Endodermal cell (in vitro differentiated cells): ENCODE data around the gene CMIP. TPM values are rescaled to one million over a fixed set of nuclear protein-coding genes. Genes with fewer than 3 reads are reported as not detected.

ENCODE experiments used
- DNase-seq: peaks from one replicate; pipeline ENCODE4 v3.0.0-alpha.2; 2017
- H3K27ac ChIP-seq: 2 replicates; pipeline ENCODE4 v1.5.1; 2013; ENCODE audit warnings: mild to moderate bottlenecking, low read depth, low read length, moderate library complexity
- H3K27me3 ChIP-seq: 2 replicates; pipeline ENCODE4 v1.6.1; 2013; ENCODE audit warnings: mild to moderate bottlenecking, low read length, moderate library complexity; ENCODE audit not compliant: insufficient read depth, control insufficient read depth, poor library complexity, severe bottlenecking
- H3K36me3 ChIP-seq: 2 replicates; pipeline ENCODE4 v1.7.0; 2013; ENCODE audit warnings: mild to moderate bottlenecking, low read length, moderate library complexity; ENCODE audit not compliant: control insufficient read depth, insufficient read depth
- H3K4me1 ChIP-seq: one replicate; pipeline ENCODE4 v1.7.0; 2013; ENCODE audit warnings: low read length; ENCODE audit not compliant: control insufficient read depth, insufficient read depth
- H3K4me3 ChIP-seq: 2 replicates; pipeline ENCODE4 v1.5.1; 2013; ENCODE audit warnings: mild to moderate bottlenecking, low read length, moderate library complexity
- H3K9ac ChIP-seq: 2 replicates; pipeline ENCODE4 v1.6.1; 2013; ENCODE audit warnings: mild to moderate bottlenecking, low read length, moderate library complexity; ENCODE audit not compliant: poor library complexity, severe bottlenecking; ENCODE audit errors: extremely low read depth
- H3K9me3 ChIP-seq: 2 replicates; pipeline ENCODE4 v1.6.1; 2013; ENCODE audit warnings: mild to moderate bottlenecking, low read length, moderate library complexity; ENCODE audit not compliant: control insufficient read depth
- H3K27ac Mint-ChIP-seq: 2 replicates; pipeline ENCODE4 v1.8.0; 2020; ENCODE audit warnings: mixed read lengths
- H3K27me3 Mint-ChIP-seq: 2 replicates; pipeline ENCODE4 v1.8.0; 2021; ENCODE audit warnings: mild to moderate bottlenecking, mixed read lengths; ENCODE audit not compliant: insufficient read depth
- H3K36me3 Mint-ChIP-seq: 2 replicates; pipeline ENCODE4 v1.8.0; 2020; ENCODE audit warnings: low read depth, mixed read lengths
- H3K4me1 Mint-ChIP-seq: 2 replicates; pipeline ENCODE4 v1.8.0; 2020; ENCODE audit warnings: mixed read lengths
- H3K4me3 Mint-ChIP-seq: 2 replicates; pipeline ENCODE4 v1.8.0; 2020; ENCODE audit warnings: mild to moderate bottlenecking, moderate library complexity, mixed read lengths
- H3K9me3 Mint-ChIP-seq: 2 replicates; pipeline ENCODE4 v1.8.0; 2020; ENCODE audit warnings: mild to moderate bottlenecking, mixed read lengths
- CTCF ChIP-seq: fragments of 200-600 bp; sonication (generic); conservative IDR thresholded peaks from 2 replicates; pipeline ENCODE4 v1.5.0; 2021; ENCODE audit warnings: antibody characterized with exemption, mild to moderate bottlenecking
- WGBS, 2 experiments: methylation state at CpG; one replicate each; pipeline versions ENCODE4 v1.1.5 to v1.1.7; 2013; ENCODE audit warnings: missing lambda C conversion rate in 2 of 2, mixed read lengths in 1 of 2; ENCODE audit not compliant: insufficient coverage in 1 of 2, insufficient read length in 1 of 2; 5-methylcytosine and 5-hydroxymethylcytosine counted together
- total RNA-seq, 2 donors: library from RNA; stranded (reverse); fragmentation: NEBNext Ultra II Directional in 1 of 2; extraction: Animal tissue kit (Norgen Biotek cat#: 25700) in 1 of 2; gene quantifications; 2 replicates in 1 of 2; 3 replicates in 1 of 2; pipeline ENCODE4 v1.2.1, GENCODE V29; 2021

Gene CMIP
- total RNA-seq, 2 donors from 2014 or later: 64.0 to 64.7 TPM

GRCh38 chr16:81692571-81692970 is 248.0 kb downstream of the CMIP start:
- 94 to 98% methylated on average over 13 to 15 of the region's 15 CpGs for WGBS, 2 experiments
- Mint-ChIP-seq H3K4me1 (no peaks in the 10 kb centered on the region), H3K27me3 (no peaks in the 10 kb centered on the region), H3K9me3 (no peaks in the 10 kb centered on the region), H3K27ac (peak overlapping the region; percentile 35), H3K36me3 (peaks cover 31% of the 10 kb centered on the region), H3K4me3 (no peak overlapping the region)
- Histone ChIP-seq H3K4me1 (no peaks in the 10 kb centered on the region), H3K9ac (no peak overlapping the region), H3K27me3 (no peaks in the 10 kb centered on the region), H3K9me3 (no peaks in the 10 kb centered on the region), H3K4me3 (no peak overlapping the region), H3K27ac (peak overlapping the region; percentile 75), H3K36me3 (peaks cover 54% of the 10 kb centered on the region)
- TF ChIP-seq CTCF: no peak
- no peak for DNase-seq

- TF ChIP-seq CTCF: no peak
- Mint-ChIP-seq H3K27me3 (no peaks in the 10 kb centered on the region), H3K27ac (peak overlapping the region; percentile 35), H3K9me3 (no peaks in the 10 kb centered on the region), H3K4me1 (no peaks in the 10 kb centered on the region), H3K36me3 (peaks cover 30% of the 10 kb centered on the region), H3K4me3 (no peak overlapping the region)
- H3K9me3 ChIP-seq: no peaks in the 10 kb centered on the region
- H3K27ac ChIP-seq: peak overlapping the region; percentile 75
- peaks cover 56% of the 10 kb centered on the region for H3K36me3 ChIP-seq
- H3K4me1 ChIP-seq: no peaks in the 10 kb centered on the region
- no peak overlapping the region for H3K4me3 ChIP-seq
- DNase-seq: no peak
- no peaks in the 10 kb centered on the region for H3K27me3 ChIP-seq
- WGBS, 2 experiments: 93 to 95% methylated on average over 18 to 28 of the region's 28 CpGs
- H3K9ac ChIP-seq: no peak overlapping the region
These were observed 248.6 kb downstream of the CMIP start for GRCh38 chr16:81693041-81693743.

- Histone ChIP-seq H3K4me1 (no peaks in the 10 kb centered on the region), H3K27me3 (no peaks in the 10 kb centered on the region), H3K9ac (no peak overlapping the region), H3K9me3 (no peaks in the 10 kb centered on the region), H3K36me3 (peaks cover 62% of the 10 kb centered on the region), H3K4me3 (no peak overlapping the region), H3K27ac (peak overlapping the region; percentile 75)
- no peak for TF ChIP-seq CTCF
- H3K36me3 Mint-ChIP-seq: peaks cover 27% of the 10 kb centered on the region
- H3K27ac Mint-ChIP-seq: no peak overlapping the region
- no peaks in the 10 kb centered on the region for H3K27me3 Mint-ChIP-seq
- H3K4me1 Mint-ChIP-seq: no peaks in the 10 kb centered on the region
- WGBS, 2 experiments: 95% methylated on average over 5 to 9 of the region's 9 CpGs
- no peak overlapping the region for H3K4me3 Mint-ChIP-seq
- no peaks in the 10 kb centered on the region for H3K9me3 Mint-ChIP-seq
- no peak for DNase-seq
These were observed 249.2 kb downstream of the CMIP start for GRCh38 chr16:81693744-81694303.
